Lower lobe of right lung (tissue), 2 donors: ENCODE data around the gene AQP12A. TPM values are rescaled to one million over a fixed set of nuclear protein-coding genes. Genes with fewer than 3 reads are reported as not detected.

Experiments
- ATAC-seq, 2 donors: fragments of 200-7000 bp; cut with Tn5 transposase; one replicate each; pipeline ENCODE4 v1.9.1; 2020 to 2022; ENCODE audit warnings: mild to moderate bottlenecking in 2 of 2, moderate library complexity in 2 of 2
- DNase-seq: peaks from one replicate; pipeline ENCODE4 v3.0.0-alpha.2; 2020
- H3K27ac ChIP-seq: fragments of 200-600 bp; one replicate; pipeline ENCODE4 v1.8.0; 2022
- H3K27me3 ChIP-seq: fragments of 200-600 bp; one replicate; pipeline ENCODE4 v1.8.0; 2022; ENCODE audit warnings: low read depth
- H3K36me3 ChIP-seq: fragments of 200-600 bp; one replicate; pipeline ENCODE4 v1.8.0; 2022; ENCODE audit warnings: mild to moderate bottlenecking
- H3K4me1 ChIP-seq: fragments of 200-600 bp; one replicate; pipeline ENCODE4 v1.8.0; 2022
- H3K4me3 ChIP-seq: fragments of 200-600 bp; one replicate; pipeline ENCODE4 v1.8.0; 2022; ENCODE audit warnings: mild to moderate bottlenecking
- H3K9me3 ChIP-seq: fragments of 200-600 bp; one replicate; pipeline ENCODE4 v1.8.0; 2022
- CTCF ChIP-seq: fragments of 200-600 bp; IDR thresholded peaks from one replicate; pipeline ENCODE4 v1.8.0; 2022; ENCODE audit warnings: antibody characterized with exemption, mild to moderate bottlenecking
- intact Hi-C: fragments of 100-400 bp; cut with DNase I; formaldehyde crosslinking; loops from one replicate; pipeline ENCODE4 v1.11.0; 2022
- total RNA-seq: library from RNA; stranded (reverse); fragmentation: NEBNext Ultra II Directional; extraction: Animal tissue kit (Norgen Biotek cat#: 25700); gene quantifications from one replicate; pipeline ENCODE4 v1.2.1, GENCODE V29; 2021
- donor health status: DM: no; HTN: yes; CAD: no; lungs with severe emphysema.

The AQP12A gene
- total RNA-seq, 1 donor from 2014 or later, result not detected

GRCh38 chr2:240732184-240732583 lies 40.5 kb downstream of the AQP12A start:
- H3K27me3 ChIP-seq, result peaks cover 11% of the 10 kb centered on the region
- no peaks in the 10 kb centered on the region for H3K9me3 ChIP-seq
- no peaks in the 10 kb centered on the region for H3K4me1 ChIP-seq
- TF ChIP-seq CTCF, result no peak
- no peak for ATAC-seq
- DNase-seq, result no peak
- H3K4me3 ChIP-seq, result no peak overlapping the region
- no peak overlapping the region for H3K27ac ChIP-seq
- intact Hi-C loops, result no loop called here
- H3K36me3 ChIP-seq, result no peaks in the 10 kb centered on the region

DNA sequence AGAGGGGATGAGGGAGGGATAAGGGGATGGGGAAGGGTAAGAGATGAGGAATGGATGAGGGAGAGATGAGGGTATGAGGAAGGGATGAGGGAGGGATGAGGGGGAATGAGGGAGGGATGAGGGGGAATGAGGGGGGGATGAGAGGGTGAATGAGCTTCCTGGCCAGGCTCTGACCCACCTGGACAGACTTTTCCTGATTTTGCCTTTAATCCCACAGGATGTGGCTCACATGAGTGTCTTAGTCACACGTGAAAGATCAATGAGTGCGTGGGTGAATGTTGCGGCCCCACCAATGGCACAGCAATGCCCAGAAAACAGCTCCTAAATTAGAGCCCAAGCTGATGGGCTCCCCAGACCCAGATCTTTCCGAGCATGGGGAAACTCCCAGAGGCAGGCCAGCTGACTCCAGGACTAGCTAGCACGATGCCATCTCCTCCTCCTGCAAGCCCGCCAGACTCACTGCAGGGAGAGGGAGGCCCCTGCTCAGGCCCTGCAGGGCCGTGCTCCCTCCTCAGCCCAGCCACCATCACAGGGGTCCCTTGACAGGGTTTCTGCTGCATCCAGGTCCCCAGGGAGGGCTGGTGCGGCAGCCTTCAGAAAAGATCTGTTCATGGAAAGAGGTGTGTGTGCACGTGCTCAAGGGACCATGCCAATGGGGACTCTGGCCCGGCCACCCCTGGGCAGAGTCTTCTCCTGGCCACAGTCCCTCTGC lies 41.4 kb downstream of the AQP12A start:
- Histone ChIP-seq H3K27me3 (peaks cover 11% of the 10 kb centered on the region), H3K36me3 (no peaks in the 10 kb centered on the region), H3K9me3 (no peaks in the 10 kb centered on the region), H3K4me1 (no peaks in the 10 kb centered on the region), H3K4me3 (no peak overlapping the region), H3K27ac (no peak overlapping the region)
- no peak for TF ChIP-seq CTCF
- ATAC-seq (no peak), DNase-seq (no peak)
- intact Hi-C loops, result no loop called here

DNA sequence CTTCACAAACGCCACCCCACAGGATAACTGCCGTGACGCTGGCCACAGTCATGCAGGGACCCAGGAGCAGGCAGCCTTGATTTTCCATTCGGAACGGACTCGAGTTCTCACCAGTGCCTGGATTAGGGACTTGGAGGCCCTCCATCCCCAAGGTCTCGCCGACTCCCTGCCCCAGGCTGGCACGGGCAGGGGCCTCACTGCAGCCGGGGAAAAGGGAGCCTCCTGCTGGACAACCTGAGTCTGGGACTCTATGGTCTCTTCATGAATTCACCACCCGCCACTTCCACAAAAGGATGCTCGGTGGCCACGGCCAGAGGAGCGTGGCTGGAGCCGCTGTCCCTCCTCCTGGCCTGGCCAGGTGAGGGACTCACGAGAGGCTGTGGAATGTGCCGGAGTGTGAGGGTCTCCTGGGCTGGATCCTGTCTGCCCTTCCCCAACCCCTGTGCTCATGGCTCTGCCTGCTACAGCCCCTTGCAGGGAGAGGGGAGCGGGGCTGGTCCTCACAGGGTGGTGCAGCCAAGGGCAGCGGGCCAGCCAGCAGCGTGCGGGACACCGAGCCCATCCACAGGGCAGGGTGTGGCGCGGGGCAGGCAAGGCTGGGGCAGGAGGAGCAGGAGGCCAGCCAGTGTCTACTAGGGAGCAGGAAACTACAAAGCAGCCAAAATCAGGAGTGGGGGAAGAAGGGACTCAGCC lies 42.3 kb downstream of the AQP12A start:
- H3K27me3 ChIP-seq, result peaks cover 5% of the 10 kb centered on the region
- H3K4me1 ChIP-seq, result no peaks in the 10 kb centered on the region
- no peaks in the 10 kb centered on the region for H3K36me3 ChIP-seq
- ATAC-seq (no peak), DNase-seq (no peak)
- H3K4me3 ChIP-seq, result no peak overlapping the region
- TF ChIP-seq CTCF, result no peak
- intact Hi-C loops, result no loop called here
- no peak overlapping the region for H3K27ac ChIP-seq
- H3K9me3 ChIP-seq, result no peaks in the 10 kb centered on the region

GRCh38 chr2:240734756-240735155 lies 43.1 kb downstream of the AQP12A start:
- ATAC-seq (no peak), DNase-seq (no peak)
- Histone ChIP-seq H3K27me3 (peaks cover 3% of the 10 kb centered on the region), H3K27ac (no peak overlapping the region), H3K36me3 (no peaks in the 10 kb centered on the region), H3K4me3 (no peak overlapping the region), H3K9me3 (no peaks in the 10 kb centered on the region), H3K4me1 (no peaks in the 10 kb centered on the region)
- intact Hi-C loops, result no loop called here
- TF ChIP-seq CTCF, result no peak

- H3K36me3 ChIP-seq, result no peaks in the 10 kb centered on the region
- TF ChIP-seq CTCF, result no peak
- ATAC-seq (no peak), DNase-seq (no peak)
- no peaks in the 10 kb centered on the region for H3K4me1 ChIP-seq
- H3K4me3 ChIP-seq, result no peak overlapping the region
- H3K9me3 ChIP-seq, result no peaks in the 10 kb centered on the region
- intact Hi-C loops, result no loop called here
- H3K27ac ChIP-seq, result no peak overlapping the region
- H3K27me3 ChIP-seq, result peaks cover 3% of the 10 kb centered on the region
Observed at GRCh38 chr2:240735476-240735875, 43.8 kb downstream of the AQP12A start.
